Mammary epithelial cell (primary cell): ENCODE results near the gene PIGU.

Experiments
- EZH2 ChIP-seq: IDR thresholded peaks from 2 replicates; pipeline ENCODE4 v1.6.1; 2012; ENCODE audit warnings: low read length, inconsistent platforms, borderline replicate concordance
- TF ChIP-seq, protein P1 (sequence below), 2 donors: IDR thresholded peaks in 1 of 2; conservative IDR thresholded peaks in 1 of 2; 2 replicates each; pipeline ENCODE4 v1.5.1; 2011 to 2012; ENCODE audit warnings: inconsistent platforms in 2 of 2, low read length in 2 of 2, mild to moderate bottlenecking in 2 of 2, control low read depth in 1 of 2, low read depth in 1 of 2; ENCODE audit not compliant: insufficient read depth in 1 of 2; ENCODE audit errors: extremely low read depth in 1 of 2

- TF ChIP-seq, protein P1, sequence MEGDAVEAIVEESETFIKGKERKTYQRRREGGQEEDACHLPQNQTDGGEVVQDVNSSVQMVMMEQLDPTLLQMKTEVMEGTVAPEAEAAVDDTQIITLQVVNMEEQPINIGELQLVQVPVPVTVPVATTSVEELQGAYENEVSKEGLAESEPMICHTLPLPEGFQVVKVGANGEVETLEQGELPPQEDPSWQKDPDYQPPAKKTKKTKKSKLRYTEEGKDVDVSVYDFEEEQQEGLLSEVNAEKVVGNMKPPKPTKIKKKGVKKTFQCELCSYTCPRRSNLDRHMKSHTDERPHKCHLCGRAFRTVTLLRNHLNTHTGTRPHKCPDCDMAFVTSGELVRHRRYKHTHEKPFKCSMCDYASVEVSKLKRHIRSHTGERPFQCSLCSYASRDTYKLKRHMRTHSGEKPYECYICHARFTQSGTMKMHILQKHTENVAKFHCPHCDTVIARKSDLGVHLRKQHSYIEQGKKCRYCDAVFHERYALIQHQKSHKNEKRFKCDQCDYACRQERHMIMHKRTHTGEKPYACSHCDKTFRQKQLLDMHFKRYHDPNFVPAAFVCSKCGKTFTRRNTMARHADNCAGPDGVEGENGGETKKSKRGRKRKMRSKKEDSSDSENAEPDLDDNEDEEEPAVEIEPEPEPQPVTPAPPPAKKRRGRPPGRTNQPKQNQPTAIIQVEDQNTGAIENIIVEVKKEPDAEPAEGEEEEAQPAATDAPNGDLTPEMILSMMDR (conservative IDR thresholded peaks at IDR 0.05 in 1 of 2, IDR thresholded peaks at IDR 0.05 in 1 of 2; ENCODE audit: extremely low read depth in 1 of 2, insufficient read depth in 1 of 2, low read depth in 1 of 2, low read length in 2 of 2) = peak; percentile 92
- no peak for TF ChIP-seq EZH2
Measured at GRCh38 chr20:34579191-34579978, 97.5 kb downstream of the PIGU start.
